ENCODE data around the gene ANK3. TPM values are rescaled to one million over a fixed set of nuclear protein-coding genes. Genes with fewer than 3 reads are reported as not detected.

The ANK3 gene
- 10 to 100 TPM; 32.5 to 33.6 TPM for total RNA-seq

GRCh38 chr10:60389413-60390025, at the start of gene ANK3:
TSS of gene ANK3 (minus strand) at chr10:60389875. CDS start at chr10:60389538, 337 bp downstream.

